Stimulated activated CD4-positive, alpha-beta T cell treated with anti-CD3 and anti-CD28 coated beads, Interleukin-1b, Interleukin-23, amount 100 ng/mL, for 48 hours (primary cell): ENCODE results near the gene CLEC2B.

Experiments used
- DNase-seq: peaks from one replicate; pipeline ENCODE4 v3.0.0-alpha.2; 2020

The CLEC2B gene

GRCh38 chr12:9868311-9868801, 798 bp downstream of the CLEC2B start:
- DNase-seq = no peak

GRCh38 chr12:9867531-9867930, 1.6 kb downstream of the CLEC2B start:
- no peak for DNase-seq

GRCh38 chr12:9866860-9867269, 2.3 kb downstream of the CLEC2B start:
- no peak for DNase-seq

GRCh38 chr12:9864913-9865675, 4.1 kb downstream of the CLEC2B start:
- no peak for DNase-seq

GRCh38 chr12:9858135-9858534, 11.0 kb downstream of the CLEC2B start:
- no peak for DNase-seq

GRCh38 chr12:9856894-9857293, 12.3 kb downstream of the CLEC2B start:
- DNase-seq = no peak

GRCh38 chr12:9856151-9856550, 13.0 kb downstream of the CLEC2B start:
- DNase-seq = no peak

- DNase-seq = no peak
Observed at GRCh38 chr12:9851927-9852326, 17.2 kb downstream of the CLEC2B start.

GRCh38 chr12:9851050-9851449, 18.1 kb downstream of the CLEC2B start:
- DNase-seq = no peak

GRCh38 chr12:9848899-9849298, 20.3 kb downstream of the CLEC2B start:
- no peak for DNase-seq

GRCh38 chr12:9843407-9843806, 25.7 kb downstream of the CLEC2B start:
- DNase-seq = no peak

GRCh38 chr12:9831720-9832119, 37.4 kb downstream of the CLEC2B start:
- DNase-seq = no peak

- no peak for DNase-seq
Observed at GRCh38 chr12:9829982-9830381, 39.2 kb downstream of the CLEC2B start.

GRCh38 chr12:9829483-9829882, 39.7 kb downstream of the CLEC2B start:
- no peak for DNase-seq

- no peak for DNase-seq
Observed at GRCh38 chr12:9827209-9827888, 41.8 kb downstream of the CLEC2B start, which contains the start of gene KLRF1. Gene KLRF1, plus strand, starts transcription at chr12:9827481. Its CDS starts 64 bp downstream, at chr12:9827545.

- no peak for DNase-seq
Observed at GRCh38 chr12:9820281-9820930, 48.7 kb downstream of the CLEC2B start.

GRCh38 chr12:9813821-9814798, 55.0 kb downstream of the CLEC2B start:
- DNase-seq = peak; percentile 92

- DNase-seq = no peak
Observed at GRCh38 chr12:9811621-9812020, 57.5 kb downstream of the CLEC2B start.

- no peak for DNase-seq
Observed at GRCh38 chr12:9810671-9811070, 58.5 kb downstream of the CLEC2B start.

GRCh38 chr12:9809866-9810265, 59.3 kb downstream of the CLEC2B start:
- no peak for DNase-seq

GRCh38 chr12:9809338-9809737, 59.8 kb downstream of the CLEC2B start:
- no peak for DNase-seq

GRCh38 chr12:9808504-9808903, 60.6 kb downstream of the CLEC2B start:
- no peak for DNase-seq
